ENCODE results near the gene GNAQ. TPM values are rescaled to one million over a fixed set of nuclear protein-coding genes. Genes with fewer than 3 reads are reported as not detected.

The GNAQ gene
- total and polyA plus RNA-seq, 2 experiments from 2014 or later: 21.1 to 43.1 TPM

DNA sequence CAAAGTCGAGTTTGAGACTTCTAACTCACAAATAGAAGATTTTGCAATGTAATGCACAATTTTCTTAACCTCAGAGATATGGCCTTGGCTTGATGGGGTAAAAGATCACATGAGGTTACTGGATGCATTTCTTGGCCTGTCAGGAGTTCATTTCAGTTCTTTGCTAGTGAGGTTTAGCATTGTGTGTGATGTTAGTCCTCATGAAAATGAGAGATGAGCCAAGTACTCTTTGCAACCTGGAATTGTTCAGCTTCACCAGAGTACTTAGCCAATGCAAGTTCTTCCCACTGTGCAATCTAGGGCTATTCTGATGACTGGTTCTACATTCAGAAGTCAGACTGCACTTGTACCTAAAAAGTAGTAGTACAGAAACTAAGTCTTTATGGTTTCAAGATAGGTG lies 24.9 kb downstream of the GNAQ start:
- Mint-ChIP-seq H3K9me3 (no peaks in the 10 kb centered on the region), H3K4me1 (peaks cover 41% of the 10 kb centered on the region), H3K4me3 (no peak overlapping the region), H3K27ac (no peak overlapping the region), H3K27me3 (ENCODE audit: insufficient read depth, low read depth, poor library complexity) (no peaks in the 10 kb centered on the region), H3K36me3 (ENCODE audit: low read depth) (no peaks in the 10 kb centered on the region)
- Histone ChIP-seq H3K9me2 (ENCODE audit: insufficient read depth) (no peaks in the 10 kb centered on the region), H3K36me3 (ENCODE audit: insufficient read depth) (no peaks in the 10 kb centered on the region), H3F3A (replicated peaks; ENCODE audit: low read depth) (no peaks in the 10 kb centered on the region), H4K20me1 (replicated peaks; ENCODE audit: insufficient read depth) (peaks cover 24% of the 10 kb centered on the region; the same call in 1 of the 2 replicates), H3K79me2 (replicated peaks; ENCODE audit: insufficient read depth) (peaks cover 98% of the 10 kb centered on the region), H3K4me3 (no peak overlapping the region), H3K27me3 (ENCODE audit: insufficient read depth) (no peaks in the 10 kb centered on the region), H3K4me1 (ENCODE audit: insufficient read depth) (peaks cover 24% of the 10 kb centered on the region), H3K27ac (ENCODE audit: low read depth) (no peak overlapping the region), H3K4me2 (no peak overlapping the region), H2AFZ (no peak overlapping the region)
- TF ChIP-seq EZH2 (IDR thresholded peaks at IDR 0.05; ENCODE audit: low read depth, unreplicated experiment): no peak
- TF ChIP-seq ZNF114 (CRISPR knock-in tag; IDR thresholded peaks at IDR 0.05): no peak
- TF ChIP-seq POLR2AphosphoS5 (IDR thresholded peaks at IDR 0.05; ENCODE audit: low read depth): no peak
- TF ChIP-seq, protein P1, sequence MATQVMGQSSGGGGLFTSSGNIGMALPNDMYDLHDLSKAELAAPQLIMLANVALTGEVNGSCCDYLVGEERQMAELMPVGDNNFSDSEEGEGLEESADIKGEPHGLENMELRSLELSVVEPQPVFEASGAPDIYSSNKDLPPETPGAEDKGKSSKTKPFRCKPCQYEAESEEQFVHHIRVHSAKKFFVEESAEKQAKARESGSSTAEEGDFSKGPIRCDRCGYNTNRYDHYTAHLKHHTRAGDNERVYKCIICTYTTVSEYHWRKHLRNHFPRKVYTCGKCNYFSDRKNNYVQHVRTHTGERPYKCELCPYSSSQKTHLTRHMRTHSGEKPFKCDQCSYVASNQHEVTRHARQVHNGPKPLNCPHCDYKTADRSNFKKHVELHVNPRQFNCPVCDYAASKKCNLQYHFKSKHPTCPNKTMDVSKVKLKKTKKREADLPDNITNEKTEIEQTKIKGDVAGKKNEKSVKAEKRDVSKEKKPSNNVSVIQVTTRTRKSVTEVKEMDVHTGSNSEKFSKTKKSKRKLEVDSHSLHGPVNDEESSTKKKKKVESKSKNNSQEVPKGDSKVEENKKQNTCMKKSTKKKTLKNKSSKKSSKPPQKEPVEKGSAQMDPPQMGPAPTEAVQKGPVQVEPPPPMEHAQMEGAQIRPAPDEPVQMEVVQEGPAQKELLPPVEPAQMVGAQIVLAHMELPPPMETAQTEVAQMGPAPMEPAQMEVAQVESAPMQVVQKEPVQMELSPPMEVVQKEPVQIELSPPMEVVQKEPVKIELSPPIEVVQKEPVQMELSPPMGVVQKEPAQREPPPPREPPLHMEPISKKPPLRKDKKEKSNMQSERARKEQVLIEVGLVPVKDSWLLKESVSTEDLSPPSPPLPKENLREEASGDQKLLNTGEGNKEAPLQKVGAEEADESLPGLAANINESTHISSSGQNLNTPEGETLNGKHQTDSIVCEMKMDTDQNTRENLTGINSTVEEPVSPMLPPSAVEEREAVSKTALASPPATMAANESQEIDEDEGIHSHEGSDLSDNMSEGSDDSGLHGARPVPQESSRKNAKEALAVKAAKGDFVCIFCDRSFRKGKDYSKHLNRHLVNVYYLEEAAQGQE (IDR thresholded peaks at IDR 0.05; ENCODE audit: unreplicated experiment): no peak
- TF ChIP-seq, protein P2, sequence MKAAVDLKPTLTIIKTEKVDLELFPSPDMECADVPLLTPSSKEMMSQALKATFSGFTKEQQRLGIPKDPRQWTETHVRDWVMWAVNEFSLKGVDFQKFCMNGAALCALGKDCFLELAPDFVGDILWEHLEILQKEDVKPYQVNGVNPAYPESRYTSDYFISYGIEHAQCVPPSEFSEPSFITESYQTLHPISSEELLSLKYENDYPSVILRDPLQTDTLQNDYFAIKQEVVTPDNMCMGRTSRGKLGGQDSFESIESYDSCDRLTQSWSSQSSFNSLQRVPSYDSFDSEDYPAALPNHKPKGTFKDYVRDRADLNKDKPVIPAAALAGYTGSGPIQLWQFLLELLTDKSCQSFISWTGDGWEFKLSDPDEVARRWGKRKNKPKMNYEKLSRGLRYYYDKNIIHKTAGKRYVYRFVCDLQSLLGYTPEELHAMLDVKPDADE (IDR thresholded peaks at IDR 0.05): no peak
- TF ChIP-seq, protein P3, sequence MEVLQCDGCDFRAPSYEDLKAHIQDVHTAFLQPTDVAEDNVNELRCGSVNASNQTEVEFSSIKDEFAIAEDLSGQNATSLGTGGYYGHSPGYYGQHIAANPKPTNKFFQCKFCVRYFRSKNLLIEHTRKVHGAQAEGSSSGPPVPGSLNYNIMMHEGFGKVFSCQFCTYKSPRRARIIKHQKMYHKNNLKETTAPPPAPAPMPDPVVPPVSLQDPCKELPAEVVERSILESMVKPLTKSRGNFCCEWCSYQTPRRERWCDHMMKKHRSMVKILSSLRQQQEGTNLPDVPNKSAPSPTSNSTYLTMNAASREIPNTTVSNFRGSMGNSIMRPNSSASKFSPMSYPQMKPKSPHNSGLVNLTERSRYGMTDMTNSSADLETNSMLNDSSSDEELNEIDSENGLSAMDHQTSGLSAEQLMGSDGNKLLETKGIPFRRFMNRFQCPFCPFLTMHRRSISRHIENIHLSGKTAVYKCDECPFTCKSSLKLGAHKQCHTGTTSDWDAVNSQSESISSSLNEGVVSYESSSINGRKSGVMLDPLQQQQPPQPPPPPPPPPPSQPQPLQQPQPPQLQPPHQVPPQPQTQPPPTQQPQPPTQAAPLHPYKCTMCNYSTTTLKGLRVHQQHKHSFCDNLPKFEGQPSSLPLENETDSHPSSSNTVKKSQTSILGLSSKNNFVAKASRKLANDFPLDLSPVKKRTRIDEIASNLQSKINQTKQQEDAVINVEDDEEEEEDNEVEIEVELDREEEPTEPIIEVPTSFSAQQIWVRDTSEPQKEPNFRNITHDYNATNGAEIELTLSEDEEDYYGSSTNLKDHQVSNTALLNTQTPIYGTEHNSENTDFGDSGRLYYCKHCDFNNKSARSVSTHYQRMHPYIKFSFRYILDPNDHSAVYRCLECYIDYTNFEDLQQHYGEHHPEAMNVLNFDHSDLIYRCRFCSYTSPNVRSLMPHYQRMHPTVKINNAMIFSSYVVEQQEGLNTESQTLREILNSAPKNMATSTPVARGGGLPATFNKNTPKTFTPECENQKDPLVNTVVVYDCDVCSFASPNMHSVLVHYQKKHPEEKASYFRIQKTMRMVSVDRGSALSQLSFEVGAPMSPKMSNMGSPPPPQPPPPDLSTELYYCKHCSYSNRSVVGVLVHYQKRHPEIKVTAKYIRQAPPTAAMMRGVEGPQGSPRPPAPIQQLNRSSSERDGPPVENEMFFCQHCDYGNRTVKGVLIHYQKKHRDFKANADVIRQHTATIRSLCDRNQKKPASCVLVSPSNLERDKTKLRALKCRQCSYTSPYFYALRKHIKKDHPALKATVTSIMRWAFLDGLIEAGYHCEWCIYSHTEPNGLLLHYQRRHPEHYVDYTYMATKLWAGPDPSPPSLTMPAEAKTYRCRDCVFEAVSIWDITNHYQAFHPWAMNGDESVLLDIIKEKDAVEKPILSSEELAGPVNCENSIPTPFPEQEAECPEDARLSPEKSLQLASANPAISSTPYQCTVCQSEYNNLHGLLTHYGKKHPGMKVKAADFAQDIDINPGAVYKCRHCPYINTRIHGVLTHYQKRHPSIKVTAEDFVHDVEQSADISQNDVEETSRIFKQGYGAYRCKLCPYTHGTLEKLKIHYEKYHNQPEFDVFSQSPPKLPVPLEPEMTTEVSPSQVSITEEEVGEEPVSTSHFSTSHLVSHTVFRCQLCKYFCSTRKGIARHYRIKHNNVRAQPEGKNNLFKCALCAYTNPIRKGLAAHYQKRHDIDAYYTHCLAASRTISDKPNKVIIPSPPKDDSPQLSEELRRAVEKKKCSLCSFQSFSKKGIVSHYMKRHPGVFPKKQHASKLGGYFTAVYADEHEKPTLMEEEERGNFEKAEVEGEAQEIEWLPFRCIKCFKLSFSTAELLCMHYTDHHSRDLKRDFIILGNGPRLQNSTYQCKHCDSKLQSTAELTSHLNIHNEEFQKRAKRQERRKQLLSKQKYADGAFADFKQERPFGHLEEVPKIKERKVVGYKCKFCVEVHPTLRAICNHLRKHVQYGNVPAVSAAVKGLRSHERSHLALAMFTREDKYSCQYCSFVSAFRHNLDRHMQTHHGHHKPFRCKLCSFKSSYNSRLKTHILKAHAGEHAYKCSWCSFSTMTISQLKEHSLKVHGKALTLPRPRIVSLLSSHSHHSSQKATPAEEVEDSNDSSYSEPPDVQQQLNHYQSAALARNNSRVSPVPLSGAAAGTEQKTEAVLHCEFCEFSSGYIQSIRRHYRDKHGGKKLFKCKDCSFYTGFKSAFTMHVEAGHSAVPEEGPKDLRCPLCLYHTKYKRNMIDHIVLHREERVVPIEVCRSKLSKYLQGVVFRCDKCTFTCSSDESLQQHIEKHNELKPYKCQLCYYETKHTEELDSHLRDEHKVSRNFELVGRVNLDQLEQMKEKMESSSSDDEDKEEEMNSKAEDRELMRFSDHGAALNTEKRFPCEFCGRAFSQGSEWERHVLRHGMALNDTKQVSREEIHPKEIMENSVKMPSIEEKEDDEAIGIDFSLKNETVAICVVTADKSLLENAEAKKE (CRISPR knock-in tag; IDR thresholded peaks at IDR 0.05): no peak
- TF ChIP-seq STAT1 (IDR thresholded peaks at IDR 0.05; ENCODE audit: unreplicated experiment): no peak
- no peak for TF ChIP-seq ZNF331 (CRISPR knock-in tag; IDR thresholded peaks at IDR 0.05; ENCODE audit: low read depth)
- TF ChIP-seq EZH2phosphoT487 (IDR thresholded peaks at IDR 0.05; ENCODE audit: unreplicated experiment): no peak
- TF ChIP-seq, protein P4, sequence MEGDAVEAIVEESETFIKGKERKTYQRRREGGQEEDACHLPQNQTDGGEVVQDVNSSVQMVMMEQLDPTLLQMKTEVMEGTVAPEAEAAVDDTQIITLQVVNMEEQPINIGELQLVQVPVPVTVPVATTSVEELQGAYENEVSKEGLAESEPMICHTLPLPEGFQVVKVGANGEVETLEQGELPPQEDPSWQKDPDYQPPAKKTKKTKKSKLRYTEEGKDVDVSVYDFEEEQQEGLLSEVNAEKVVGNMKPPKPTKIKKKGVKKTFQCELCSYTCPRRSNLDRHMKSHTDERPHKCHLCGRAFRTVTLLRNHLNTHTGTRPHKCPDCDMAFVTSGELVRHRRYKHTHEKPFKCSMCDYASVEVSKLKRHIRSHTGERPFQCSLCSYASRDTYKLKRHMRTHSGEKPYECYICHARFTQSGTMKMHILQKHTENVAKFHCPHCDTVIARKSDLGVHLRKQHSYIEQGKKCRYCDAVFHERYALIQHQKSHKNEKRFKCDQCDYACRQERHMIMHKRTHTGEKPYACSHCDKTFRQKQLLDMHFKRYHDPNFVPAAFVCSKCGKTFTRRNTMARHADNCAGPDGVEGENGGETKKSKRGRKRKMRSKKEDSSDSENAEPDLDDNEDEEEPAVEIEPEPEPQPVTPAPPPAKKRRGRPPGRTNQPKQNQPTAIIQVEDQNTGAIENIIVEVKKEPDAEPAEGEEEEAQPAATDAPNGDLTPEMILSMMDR (conservative IDR thresholded peaks at IDR 0.05; ENCODE audit: low read depth in 2 of 2): no peak
- TF ChIP-seq CREB1 (CRISPR knock-in tag; IDR thresholded peaks at IDR 0.05; ENCODE audit: low read depth): no peak
- TF ChIP-seq JUNB (IDR thresholded peaks at IDR 0.05; ENCODE audit: unreplicated experiment): no peak
- no peak for TF ChIP-seq NANOG (IDR thresholded peaks at IDR 0.05; ENCODE audit: borderline replicate concordance)
- DNase-seq (ENCODE audit: low spot score) (no peak), ATAC-seq (no peak)
